Left ventricle myocardium inferior (tissue), 1 donor: Measurements from ENCODE around the gene C7orf33. TPM values are rescaled to one million over a fixed set of nuclear protein-coding genes. Genes with fewer than 3 reads are reported as not detected.
"Not testable (repeated sequence)": the region's sequence is repeated elsewhere in the genome, so short reads cannot be mapped to it uniquely, and the experiment has no call there.

Experiments used
- DNase-seq: peaks from one replicate; pipeline ENCODE4 v3.0.0-alpha.2; 2020
- H3K27ac ChIP-seq: fragments of 200-600 bp; replicated peaks from 2 replicates; pipeline ENCODE4 v1.8.0; 2021
- H3K27me3 ChIP-seq: fragments of 200-600 bp; 2 replicates; pipeline ENCODE4 v1.8.0; 2021; ENCODE audit warnings: low read depth
- H3K36me3 ChIP-seq: fragments of 200-600 bp; 2 replicates; pipeline ENCODE4 v1.8.0; 2021
- H3K4me1 ChIP-seq: fragments of 200-600 bp; 2 replicates; pipeline ENCODE4 v1.8.0; 2021
- H3K4me3 ChIP-seq: fragments of 200-600 bp; 2 replicates; pipeline ENCODE4 v1.8.0; 2021; ENCODE audit warnings: mild to moderate bottlenecking, moderate library complexity
- H3K9me3 ChIP-seq: fragments of 200-600 bp; replicated peaks from 2 replicates; pipeline ENCODE4 v1.8.0; 2021
- CTCF ChIP-seq: fragments of 200-600 bp; IDR thresholded peaks from 2 replicates; pipeline ENCODE4 v1.8.0; 2021; ENCODE audit warnings: antibody characterized with exemption, mild to moderate bottlenecking, borderline replicate concordance
- intact Hi-C: fragments of 100-400 bp; cut with micrococcal nuclease; formaldehyde crosslinking; loops from one replicate; pipeline ENCODE4 v1.11.0; 2022
- total RNA-seq: library from RNA; stranded (reverse); fragmentation: NEBNext Ultra II Directional; extraction: Animal tissue kit (Norgen Biotek cat#: 25700); gene quantifications from one replicate; pipeline ENCODE4 v1.2.1, GENCODE V29; 2021
- donor health status: DM: no; HTN: yes; CAD: no; lungs with severe emphysema.

Gene C7orf33
- total RNA-seq, 1 donor from 2014 or later: not detected

DNA sequence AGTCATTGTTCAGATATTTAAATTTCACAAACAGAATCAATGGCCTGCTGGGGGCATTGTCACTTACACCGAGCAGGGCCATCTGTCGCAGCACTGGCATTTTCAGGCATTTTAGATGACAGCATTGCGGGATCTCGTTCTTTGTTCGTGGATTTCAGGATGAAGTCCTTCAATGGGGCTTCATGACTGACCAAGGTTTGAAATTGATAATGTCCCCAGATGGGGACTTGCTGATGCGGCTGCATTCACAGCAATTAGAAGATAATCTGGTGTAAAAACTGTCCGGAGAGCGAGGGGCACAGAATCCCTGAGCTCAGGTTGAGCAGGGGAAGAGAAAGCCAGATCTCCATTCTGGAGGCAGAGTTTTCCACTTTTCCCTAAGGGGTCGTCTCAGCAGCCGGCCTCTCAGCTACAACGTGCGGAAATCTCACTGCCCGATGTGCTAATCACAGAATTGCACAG is 1.9 kb upstream of the C7orf33 start:
- Histone ChIP-seq H3K9me3 (no peaks in the 10 kb centered on the region), H3K4me3 (no peak overlapping the region), H3K27me3 (peaks cover 71% of the 10 kb centered on the region), H3K27ac (no peak overlapping the region), H3K36me3 (no peaks in the 10 kb centered on the region), H3K4me1 (no peaks in the 10 kb centered on the region)
- no peak for TF ChIP-seq CTCF
- intact Hi-C loops: no loop called here
- DNase-seq: no peak

GRCh38 chr7:148589640-148590039 is 926 bp upstream of the C7orf33 start:
- Histone ChIP-seq H3K36me3 (no peaks in the 10 kb centered on the region), H3K9me3 (no peaks in the 10 kb centered on the region), H3K27me3 (peaks cover 66% of the 10 kb centered on the region), H3K4me3 (no peak overlapping the region), H3K27ac (no peak overlapping the region), H3K4me1 (no peaks in the 10 kb centered on the region)
- intact Hi-C loops: no loop called here
- DNase-seq: no peak
- TF ChIP-seq CTCF: no peak

GRCh38 chr7:148596354-148596753 is 5.8 kb downstream of the C7orf33 start:
- H3K4me3 ChIP-seq, H3K27ac ChIP-seq, intact Hi-C loops, H3K9me3 ChIP-seq, DNase-seq, H3K4me1 ChIP-seq, H3K36me3 ChIP-seq: not testable (repeated sequence)
- peaks cover 25% of the 10 kb centered on the region for H3K27me3 ChIP-seq

DNA sequence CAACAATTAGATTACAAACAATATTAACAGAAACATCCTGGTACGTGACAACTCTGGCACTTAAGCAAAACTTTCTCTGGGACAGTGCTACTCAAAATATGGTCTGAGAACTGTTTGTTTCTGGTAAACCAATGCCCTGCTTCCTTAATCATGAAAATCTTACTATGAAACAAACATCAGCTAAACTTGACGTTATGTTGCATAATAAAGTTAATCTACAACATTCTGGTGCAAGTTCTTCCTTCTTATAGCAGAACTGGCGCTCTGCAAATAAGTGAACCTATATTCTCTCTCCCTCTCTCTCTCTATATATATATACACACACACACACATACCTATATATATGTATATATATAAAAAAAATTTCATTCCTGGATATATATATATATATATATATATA is 7.8 kb downstream of the C7orf33 start:
- H3K4me3 ChIP-seq: no peak overlapping the region
- H3K4me1 ChIP-seq: no peaks in the 10 kb centered on the region
- peaks cover 21% of the 10 kb centered on the region for H3K27me3 ChIP-seq
- no peak for TF ChIP-seq CTCF
- no peaks in the 10 kb centered on the region for H3K9me3 ChIP-seq
- no peak for DNase-seq
- no peak overlapping the region for H3K27ac ChIP-seq
- intact Hi-C loops: no loop called here
- H3K36me3 ChIP-seq: no peaks in the 10 kb centered on the region

GRCh38 chr7:148605350-148605749 is 14.8 kb downstream of the C7orf33 start:
- intact Hi-C loops: no loop called here
- Histone ChIP-seq H3K36me3 (no peaks in the 10 kb centered on the region), H3K27ac (no peak overlapping the region), H3K9me3 (no peaks in the 10 kb centered on the region), H3K4me3 (no peak overlapping the region), H3K4me1 (no peaks in the 10 kb centered on the region), H3K27me3 (peaks cover 41% of the 10 kb centered on the region)
- no peak for TF ChIP-seq CTCF
- no peak for DNase-seq

- Histone ChIP-seq H3K27ac (no peak overlapping the region), H3K4me1 (no peaks in the 10 kb centered on the region), H3K27me3 (peaks cover 39% of the 10 kb centered on the region), H3K36me3 (no peaks in the 10 kb centered on the region), H3K4me3 (no peak overlapping the region), H3K9me3 (no peaks in the 10 kb centered on the region)
- intact Hi-C loops: no loop called here
- no peak for DNase-seq
- TF ChIP-seq CTCF: no peak
Observed at GRCh38 chr7:148607151-148607661, 16.6 kb downstream of the C7orf33 start.
